ENCODE results near the gene ARMH1.
"Not testable (repeated sequence)": the region's sequence is repeated elsewhere in the genome, so short reads cannot be mapped to it uniquely, and the experiment has no call there.

The ARMH1 gene

DNA sequence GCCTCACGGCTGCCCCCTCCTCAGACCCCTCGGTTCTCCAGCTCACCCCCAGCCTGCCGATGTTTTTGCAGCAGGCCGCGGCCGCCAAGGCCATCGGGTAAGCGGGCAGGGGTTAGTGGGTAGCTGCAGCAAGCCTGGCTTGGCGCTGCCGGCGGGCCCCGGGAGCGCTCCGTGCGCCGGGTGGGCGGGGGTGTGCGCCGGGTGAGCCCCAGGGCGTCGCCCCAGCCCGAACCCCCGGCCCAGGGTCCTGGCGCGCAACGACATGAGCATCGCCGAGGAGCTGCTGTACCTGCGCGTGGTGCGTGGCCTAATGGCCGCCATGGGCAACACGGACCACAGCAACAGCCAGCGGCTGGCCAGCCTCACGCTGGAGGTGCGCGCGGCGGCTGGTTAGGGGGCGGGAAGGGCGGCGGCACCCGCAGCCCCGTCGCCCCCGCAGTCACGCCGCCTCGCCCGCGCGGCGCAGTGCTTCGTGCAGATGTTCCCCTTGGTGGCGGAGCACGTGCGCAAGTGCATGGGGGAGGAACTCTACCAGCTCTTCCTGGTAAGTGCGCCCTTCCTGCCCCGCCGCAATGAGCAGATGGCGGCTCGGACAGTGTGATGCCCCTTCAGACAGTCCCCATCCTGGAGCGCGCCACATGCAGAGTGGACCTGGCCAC, 49.9 kb downstream of the ARMH1 start:
- DNase-seq: no peak

DNA sequence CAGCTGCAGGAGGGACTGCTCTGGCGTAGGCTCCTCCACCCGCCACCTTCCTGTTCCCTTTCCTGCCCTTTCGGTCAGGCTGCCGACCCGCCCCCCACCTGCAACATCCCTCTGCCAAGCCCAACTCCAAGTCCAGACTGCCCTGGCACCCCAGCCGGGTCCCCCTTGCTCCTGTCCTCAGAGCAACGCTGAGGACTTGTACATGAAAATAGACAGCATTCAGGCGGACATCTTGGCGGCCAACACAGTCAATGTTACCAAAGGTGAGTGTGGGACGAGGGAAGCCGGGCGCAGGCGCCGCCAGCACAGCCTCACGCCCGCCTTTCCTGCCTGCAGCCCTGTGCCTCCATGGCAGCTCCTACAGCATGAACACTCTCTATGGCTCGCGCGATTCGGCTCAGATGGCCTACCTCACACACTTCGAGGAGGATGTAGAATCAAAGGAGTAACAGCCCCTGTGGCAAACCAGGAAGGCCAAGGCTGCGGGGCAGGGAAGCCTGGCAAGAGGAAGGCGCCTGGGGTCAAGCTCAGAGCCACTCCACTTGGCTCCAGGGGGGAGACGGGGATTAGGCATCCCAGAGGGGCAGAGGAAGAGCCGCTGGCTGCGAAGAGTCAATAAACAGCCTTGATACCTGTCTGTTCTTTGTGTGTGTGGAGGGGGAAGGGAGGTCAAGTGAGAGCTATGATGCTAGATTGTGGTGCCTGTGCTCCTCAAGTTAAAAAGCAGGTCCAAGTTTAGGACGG, 50.6 kb downstream of the ARMH1 start:
- no peak for DNase-seq

DNA sequence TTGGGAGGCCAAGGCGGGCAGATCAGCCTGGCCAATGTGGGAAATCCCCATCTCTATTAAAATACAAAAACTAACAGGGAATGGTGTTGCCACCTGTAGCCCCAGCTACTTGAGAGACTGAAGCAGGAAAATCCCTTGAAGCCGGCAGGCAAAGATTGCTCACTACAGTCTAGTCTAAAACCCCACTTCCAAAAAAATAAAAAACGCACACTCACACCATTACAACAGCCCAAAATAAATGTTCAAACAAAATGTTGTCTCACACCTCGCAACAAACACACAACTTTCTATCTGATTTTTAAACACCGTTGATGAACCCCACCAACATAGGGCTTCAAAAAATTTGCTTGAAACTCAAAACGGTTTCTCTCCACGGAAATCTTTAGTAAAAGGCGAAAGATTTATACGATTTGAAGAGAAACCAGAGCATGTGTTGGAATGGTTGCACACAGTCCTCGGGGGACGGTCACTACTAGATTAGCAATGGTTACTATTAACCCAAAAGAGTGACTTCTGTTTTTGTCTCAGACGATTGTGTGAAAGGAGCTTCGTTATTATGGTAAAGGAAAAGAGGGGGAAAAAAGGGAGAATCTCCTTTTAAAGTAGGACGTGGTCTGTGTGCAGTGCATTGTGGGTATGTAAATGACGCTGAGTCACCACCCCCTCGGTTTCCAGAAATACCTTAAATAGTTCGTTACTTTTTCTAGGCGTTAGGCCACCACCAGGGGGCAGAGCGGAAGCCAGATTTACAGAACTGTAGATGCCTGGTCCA, 56.4 kb downstream of the ARMH1 start, which contains the start of gene RNU5D-1:
RNU5D-1 (minus strand) TSS at position 430 of the 772 bp plus-strand sequence.
- peak; percentile 98 for DNase-seq

- DNase-seq: no peak
Measured at GRCh38 chr1:44733365-44733764, 58.9 kb downstream of the ARMH1 start.

DNA sequence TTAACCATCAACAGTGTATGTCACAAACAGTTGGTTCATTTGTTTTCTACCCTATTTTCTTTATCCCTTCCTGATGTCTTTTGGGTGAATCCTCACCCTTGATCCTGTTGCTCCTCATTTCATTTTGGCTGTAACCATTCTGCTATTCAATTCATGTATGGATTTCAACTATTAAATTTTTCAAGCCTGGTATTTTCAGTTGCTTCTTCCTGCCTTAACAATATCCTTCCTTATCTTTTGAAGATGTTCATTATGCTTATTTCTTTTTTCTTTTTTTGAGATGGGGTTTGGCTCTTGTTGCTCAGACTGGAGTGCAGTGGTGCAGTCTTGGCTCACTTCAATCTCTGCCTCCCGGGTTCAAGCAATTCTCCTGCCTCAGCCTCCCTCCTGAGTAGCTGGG, 59.3 kb downstream of the ARMH1 start:
- DNase-seq: no peak

- DNase-seq: no peak
Measured at GRCh38 chr1:44735992-44736391, 61.5 kb downstream of the ARMH1 start.

GRCh38 chr1:44738953-44739306, 64.4 kb downstream of the ARMH1 start:
- DNase-seq: not testable (repeated sequence)

GRCh38 chr1:44739307-44740178, 65.0 kb downstream of the ARMH1 start, which contains the start of gene KIF2C:
KIF2C (plus strand) TSS chr1:44739837; CDS start chr1:44739933, 96 bp downstream.
- DNase-seq: peak; percentile 98

DNA sequence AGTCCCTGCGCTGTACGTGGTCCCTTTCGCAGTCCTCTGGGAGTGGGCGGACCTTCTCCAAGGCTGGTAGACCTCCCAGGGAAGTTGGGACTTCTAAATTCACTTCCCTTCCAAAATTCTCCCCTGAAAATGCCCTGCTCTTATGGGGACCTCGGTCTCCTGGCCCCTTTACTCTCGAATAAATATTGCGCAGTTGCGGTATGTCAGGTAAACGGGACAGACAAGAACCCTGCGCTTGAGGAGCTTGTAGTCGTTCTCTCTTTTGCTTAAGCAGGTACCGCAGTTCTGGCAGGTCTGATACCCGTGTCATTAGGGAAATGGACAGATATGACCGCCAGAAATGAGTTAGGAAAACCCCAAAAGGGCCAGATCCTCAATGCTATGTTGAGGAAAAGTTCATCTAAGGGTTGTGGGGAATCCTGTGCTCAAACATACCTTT, 65.7 kb downstream of the ARMH1 start:
- DNase-seq: peak; percentile 20

GRCh38 chr1:44743211-44743610, 68.7 kb downstream of the ARMH1 start:
- DNase-seq: peak; percentile 24

GRCh38 chr1:44747878-44748277, 73.4 kb downstream of the ARMH1 start:
- DNase-seq: no peak

GRCh38 chr1:44757420-44757819, 82.9 kb downstream of the ARMH1 start:
- no peak for DNase-seq

- DNase-seq: no peak
Measured at GRCh38 chr1:44759077-44759476, 84.6 kb downstream of the ARMH1 start.

DNA sequence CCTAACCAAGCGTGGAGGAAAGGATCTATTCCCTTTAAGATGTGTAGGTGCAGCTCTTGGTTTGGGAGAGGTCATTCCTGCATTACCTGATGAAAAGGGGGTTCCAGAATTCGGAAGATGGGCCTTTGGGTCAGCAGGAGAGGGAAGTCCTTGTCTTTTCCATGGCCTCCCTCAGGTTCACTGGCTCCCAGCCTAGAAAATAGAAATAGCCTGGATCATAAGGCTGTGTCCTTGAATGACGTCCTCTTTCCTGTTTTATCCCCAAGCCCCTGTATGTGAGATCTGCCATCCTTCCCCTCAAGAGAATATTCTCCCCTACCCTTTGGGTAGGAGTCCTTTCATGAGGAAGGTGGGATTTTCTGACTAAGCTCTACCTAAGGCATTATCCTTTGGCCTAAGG, 86.4 kb downstream of the ARMH1 start:
- DNase-seq: no peak

GRCh38 chr1:44766421-44766820, 91.9 kb downstream of the ARMH1 start:
- not testable (repeated sequence) for DNase-seq

Data from hematopoietic multipotent progenitor cell treated with erythropoietin and hydrocortisone succinate and interleukin-3 and kit ligand, for 8 days (in vitro differentiated cells).